ENCODE results near the gene DOCK6. TPM values are rescaled to one million over a fixed set of nuclear protein-coding genes. Genes with fewer than 3 reads are reported as not detected.

The DOCK6 gene
- total and polyA plus RNA-seq, 8 donors = 18.0 to 79.0 (median 30.7) TPM

GRCh38 chr19:11299946-11300810, 37.9 kb upstream of the DOCK6 start:
- 73 to 76% methylated on average over 8 of the region's 8 CpGs for WGBS, 2 donors
- no peak overlapping the region for H3K4me3 ChIP-seq
- intact Hi-C loops (cut with DNase I) = loop anchor here (10.0 kb wide), 2 partner anchors 145 to 185 kb away; partner anchors contain the start of gene ELAVL3 (in 1 of the 3)
- no peaks in the 10 kb centered on the region for H3K9me3 ChIP-seq
- no peak for ATAC-seq
- H3K36me3 ChIP-seq = no peaks in the 10 kb centered on the region
- no peaks in the 10 kb centered on the region for H3K27me3 ChIP-seq
- no peak for DNase-seq
- no peaks in the 10 kb centered on the region for H3K4me1 ChIP-seq
- FAIRE-seq = no peak
- TF ChIP-seq, protein P1, sequence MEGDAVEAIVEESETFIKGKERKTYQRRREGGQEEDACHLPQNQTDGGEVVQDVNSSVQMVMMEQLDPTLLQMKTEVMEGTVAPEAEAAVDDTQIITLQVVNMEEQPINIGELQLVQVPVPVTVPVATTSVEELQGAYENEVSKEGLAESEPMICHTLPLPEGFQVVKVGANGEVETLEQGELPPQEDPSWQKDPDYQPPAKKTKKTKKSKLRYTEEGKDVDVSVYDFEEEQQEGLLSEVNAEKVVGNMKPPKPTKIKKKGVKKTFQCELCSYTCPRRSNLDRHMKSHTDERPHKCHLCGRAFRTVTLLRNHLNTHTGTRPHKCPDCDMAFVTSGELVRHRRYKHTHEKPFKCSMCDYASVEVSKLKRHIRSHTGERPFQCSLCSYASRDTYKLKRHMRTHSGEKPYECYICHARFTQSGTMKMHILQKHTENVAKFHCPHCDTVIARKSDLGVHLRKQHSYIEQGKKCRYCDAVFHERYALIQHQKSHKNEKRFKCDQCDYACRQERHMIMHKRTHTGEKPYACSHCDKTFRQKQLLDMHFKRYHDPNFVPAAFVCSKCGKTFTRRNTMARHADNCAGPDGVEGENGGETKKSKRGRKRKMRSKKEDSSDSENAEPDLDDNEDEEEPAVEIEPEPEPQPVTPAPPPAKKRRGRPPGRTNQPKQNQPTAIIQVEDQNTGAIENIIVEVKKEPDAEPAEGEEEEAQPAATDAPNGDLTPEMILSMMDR (IDR thresholded peaks at IDR 0.05) = no peak
- no peak overlapping the region for H3K27ac ChIP-seq

DNA sequence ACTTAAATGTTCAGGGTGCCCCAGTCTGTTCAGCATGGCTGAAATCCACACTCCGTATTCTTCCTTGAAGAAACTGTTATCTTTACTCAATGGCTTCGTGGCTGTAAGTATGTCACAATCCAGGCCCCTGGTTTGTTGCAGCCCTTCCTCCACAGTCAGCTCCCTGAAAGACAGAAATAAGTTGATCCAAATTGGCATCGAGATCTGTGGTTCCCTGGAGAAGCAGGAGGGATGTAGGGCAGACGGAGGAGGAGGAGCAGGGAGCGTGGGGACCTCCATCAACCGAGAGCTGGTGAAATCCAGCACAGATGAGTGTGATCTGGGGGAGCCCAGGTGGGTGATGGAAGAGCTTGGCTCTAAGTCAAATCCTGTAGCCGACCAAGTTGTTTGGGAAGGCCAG, 33.9 kb upstream of the DOCK6 start:
- intact Hi-C loops (cut with DNase I) = loop anchor here (10.0 kb wide), 2 partner anchors 149 to 189 kb away; partner anchors contain the start of gene ELAVL3 (in 1 of the 3)
- no peak for FAIRE-seq

GRCh38 chr19:11295665-11296245, 33.4 kb upstream of the DOCK6 start, which contains the start of gene TSPAN16:
TSPAN16 (plus strand) TSS chr19:11296160; CDS start chr19:11296298, 138 bp downstream.
- Histone ChIP-seq H3K4me3 (no peak within 1 kb of the TSS), H3K4me1 (no peaks in the 10 kb centered on the region), H3K9me3 (no peaks in the 10 kb centered on the region), H3K27ac (no peak within 1 kb of the TSS), H3K27me3 (no peaks in the 10 kb centered on the region), H3K36me3 (no peaks in the 10 kb centered on the region)
- FAIRE-seq (no peak), ATAC-seq (no peak), DNase-seq (no peak)
- WGBS, 2 donors = 80 to 90% methylated on average over 8 of the region's 8 CpGs
- intact Hi-C loops (cut with DNase I) = loop anchor here (10.0 kb wide), 2 partner anchors 149 to 189 kb away; partner anchors contain the start of gene ELAVL3 (in 1 of the 3)
- TF ChIP-seq, protein P1 (IDR thresholded peaks at IDR 0.05) = no peak

More for the DNA sequence above, 33.9 kb upstream of the DOCK6 start:
- no peak for DNase-seq
- H3K27me3 ChIP-seq = no peaks in the 10 kb centered on the region
- ATAC-seq = no peak
- TF ChIP-seq, protein P1 (IDR thresholded peaks at IDR 0.05) = no peak
- H3K4me1 ChIP-seq = no peaks in the 10 kb centered on the region
- no peak overlapping the region for H3K27ac ChIP-seq
- 55 to 57% methylated on average over 7 of the region's 7 CpGs for WGBS, 2 donors
- no peaks in the 10 kb centered on the region for H3K9me3 ChIP-seq
- H3K36me3 ChIP-seq = no peaks in the 10 kb centered on the region
- H3K4me3 ChIP-seq = no peak overlapping the region

- DNase-seq (no peak), ATAC-seq (no peak), FAIRE-seq (no peak)
- Histone ChIP-seq H3K36me3 (no peaks in the 10 kb centered on the region), H3K27ac (no peak overlapping the region), H3K4me3 (no peak overlapping the region), H3K4me1 (no peaks in the 10 kb centered on the region), H3K9me3 (no peaks in the 10 kb centered on the region), H3K27me3 (no peaks in the 10 kb centered on the region)
- intact Hi-C loops (cut with DNase I) = loop anchor here (10.0 kb wide), 2 partner anchors 150 to 190 kb away; partner anchors contain the start of gene ELAVL3 (in 1 of the 3)
- 80 to 88% methylated on average over 4 of the region's 4 CpGs for WGBS, 2 donors
- TF ChIP-seq, protein P1 (IDR thresholded peaks at IDR 0.05) = no peak
These were observed 32.9 kb upstream of the DOCK6 start for GRCh38 chr19:11295180-11295579.

Measured in pancreas (tissue), 10 donors.